ENCODE measurements around the gene PLIN5. TPM values are rescaled to one million over a fixed set of nuclear protein-coding genes. Genes with fewer than 3 reads are reported as not detected.

The PLIN5 gene
- total RNA-seq, 1 experiment from 2014 or later = 8.1 TPM

DNA sequence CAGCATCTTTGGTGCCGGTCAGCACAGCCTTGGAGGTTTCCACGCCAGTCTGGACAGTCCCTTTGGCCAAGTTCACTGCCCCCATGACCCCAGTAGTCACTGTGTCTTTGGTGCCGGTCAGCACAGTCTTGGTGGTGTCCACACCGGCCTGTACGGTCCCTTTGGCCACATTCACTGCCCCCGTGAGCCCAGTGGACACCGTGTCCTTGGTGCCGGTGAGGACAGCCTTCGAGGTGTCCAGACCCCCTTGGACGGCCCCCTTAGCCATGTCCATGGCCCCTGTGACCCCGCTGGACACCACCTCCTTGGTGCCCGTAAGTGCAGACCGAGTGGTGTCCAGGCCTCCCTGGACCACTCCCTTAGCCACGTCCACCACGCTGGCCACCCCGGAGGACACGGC, 21.8 kb downstream of the PLIN5 start (continued):
- TF ChIP-seq EZH2 (IDR thresholded peaks at IDR 0.05) (no peak), SP1 (IDR thresholded peaks at IDR 0.05; ENCODE audit: low read depth) (no peak), RAD21 (IDR thresholded peaks at IDR 0.05; ENCODE audit: low read depth) (no peak), CBX3 (IDR thresholded peaks at IDR 0.05; ENCODE audit: low read depth) (no peak), ELF1 (IDR thresholded peaks at IDR 0.05; ENCODE audit: borderline replicate concordance, low read depth) (no peak), TCF7L2 (IDR thresholded peaks at IDR 0.05; ENCODE audit: borderline replicate concordance, extremely low read depth, insufficient read depth, insufficient read length) (no peak)
- TF ChIP-seq, protein P1, sequence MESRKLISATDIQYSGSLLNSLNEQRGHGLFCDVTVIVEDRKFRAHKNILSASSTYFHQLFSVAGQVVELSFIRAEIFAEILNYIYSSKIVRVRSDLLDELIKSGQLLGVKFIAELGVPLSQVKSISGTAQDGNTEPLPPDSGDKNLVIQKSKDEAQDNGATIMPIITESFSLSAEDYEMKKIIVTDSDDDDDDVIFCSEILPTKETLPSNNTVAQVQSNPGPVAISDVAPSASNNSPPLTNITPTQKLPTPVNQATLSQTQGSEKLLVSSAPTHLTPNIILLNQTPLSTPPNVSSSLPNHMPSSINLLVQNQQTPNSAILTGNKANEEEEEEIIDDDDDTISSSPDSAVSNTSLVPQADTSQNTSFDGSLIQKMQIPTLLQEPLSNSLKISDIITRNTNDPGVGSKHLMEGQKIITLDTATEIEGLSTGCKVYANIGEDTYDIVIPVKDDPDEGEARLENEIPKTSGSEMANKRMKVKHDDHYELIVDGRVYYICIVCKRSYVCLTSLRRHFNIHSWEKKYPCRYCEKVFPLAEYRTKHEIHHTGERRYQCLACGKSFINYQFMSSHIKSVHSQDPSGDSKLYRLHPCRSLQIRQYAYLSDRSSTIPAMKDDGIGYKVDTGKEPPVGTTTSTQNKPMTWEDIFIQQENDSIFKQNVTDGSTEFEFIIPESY (IDR thresholded peaks at IDR 0.05; ENCODE audit: extremely low read depth, insufficient replicate concordance, low read length) = no peak

DNA sequence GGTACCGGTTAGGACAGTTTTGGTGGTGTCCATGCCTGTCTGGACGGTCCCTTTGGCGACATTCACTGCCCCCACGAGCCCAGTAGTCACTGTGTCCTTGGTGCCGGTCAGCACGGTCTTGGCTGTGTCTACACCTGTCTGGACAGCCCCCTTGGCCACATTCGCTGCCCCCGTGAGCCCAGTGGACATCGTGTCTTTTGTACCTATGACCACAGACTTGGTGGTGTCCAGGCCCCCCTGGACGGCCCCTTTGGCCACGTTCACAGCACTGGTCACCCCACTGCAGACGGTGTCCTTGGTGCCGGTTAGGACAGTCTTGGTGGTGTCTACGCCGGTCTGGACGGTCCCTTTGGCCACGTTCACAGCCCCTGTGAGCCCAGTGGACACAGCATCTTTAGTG, 23.0 kb downstream of the PLIN5 start:
- H3K79me2 ChIP-seq (ENCODE audit: insufficient read depth, low read length) = no peaks in the 10 kb centered on the region
- no peaks in the 10 kb centered on the region for H3K9me2 ChIP-seq (ENCODE audit: insufficient read depth)
- H3K4me1 ChIP-seq (ENCODE audit: control insufficient read depth in 1 of 2, insufficient read depth in 2 of 2, low read length in 2 of 2) = no peaks in the 10 kb centered on the region
- no peaks in the 10 kb centered on the region for H3K36me3 ChIP-seq (ENCODE audit: control insufficient read depth in 1 of 2, insufficient read depth in 2 of 2, low read length in 2 of 2)
- CTCF ChIA-PET = no interaction called here
- no peak overlapping the region for H3K27ac ChIP-seq (ENCODE audit: low read depth, low read length)
- intact Hi-C loops (cut with micrococcal nuclease) = no loop called here
- H2AFZ ChIP-seq (ENCODE audit: low read depth, low read length, poor library complexity, severe bottlenecking) = no peak overlapping the region
- H3K4me3 ChIP-seq (replicated peaks in 1 of 2; ENCODE audit: low read depth in 1 of 2, low read length in 2 of 2) = no peak overlapping the region
- no peaks in the 10 kb centered on the region for H4K20me1 ChIP-seq (ENCODE audit: insufficient read depth)
- no peak overlapping the region for H3K9ac ChIP-seq (ENCODE audit: low read length)
- DNase-seq (ENCODE audit: low read depth, low spot score) = no peak
- POLR2A ChIA-PET = no interaction called here
- RAD21 ChIA-PET (ENCODE audit: low non-redundant PET in 1 of 2, low total read pairs in 2 of 2, uncharacterized antibody in 2 of 2, unreplicated experiment in 2 of 2) = no interaction called here
- H3K27me3 ChIP-seq (ENCODE audit: insufficient read depth, low read length) = no peaks in the 10 kb centered on the region
- TF ChIP-seq JUND (IDR thresholded peaks at IDR 0.05) (no peak), POLR2AphosphoS5 (IDR thresholded peaks at IDR 0.05; ENCODE audit: low read depth, low read length) (no peak), FOSL1 (IDR thresholded peaks at IDR 0.05; ENCODE audit: low read depth) (no peak), TCF7L2 (IDR thresholded peaks at IDR 0.05; ENCODE audit: borderline replicate concordance, extremely low read depth, insufficient read depth, insufficient read length) (no peak), POLR2A (IDR thresholded peaks at IDR 0.05; ENCODE audit: borderline replicate concordance, extremely low read depth, insufficient read depth, insufficient read length) (no peak), SP1 (IDR thresholded peaks at IDR 0.05; ENCODE audit: low read depth) (no peak), CEBPB (IDR thresholded peaks at IDR 0.05; ENCODE audit: low read depth) (no peak), EGR1 (IDR thresholded peaks at IDR 0.05; ENCODE audit: low read depth) (no peak), RAD21 (IDR thresholded peaks at IDR 0.05; ENCODE audit: low read depth) (no peak)
- no peak for ATAC-seq
- H3K4me2 ChIP-seq (ENCODE audit: low read length) = no peak overlapping the region
- H3K9me3 ChIP-seq (ENCODE audit: control insufficient read depth in 1 of 2, insufficient read depth in 1 of 2, low read depth in 1 of 2, low read length in 2 of 2) = no peaks in the 10 kb centered on the region
- BruUV-seq (replicated peaks) = no TSS peak

Measured in HCT116 (cell line).